GM12801 (cell line): ENCODE results near the gene KLHL24.

Source experiments
- TF ChIP-seq, protein P1 (sequence below): IDR thresholded peaks from one replicate; pipeline ENCODE4 v1.5.1; 2011; ENCODE audit warnings: control low read depth; ENCODE audit not compliant: insufficient read length; ENCODE audit errors: extremely low read depth

Gene KLHL24

DNA sequence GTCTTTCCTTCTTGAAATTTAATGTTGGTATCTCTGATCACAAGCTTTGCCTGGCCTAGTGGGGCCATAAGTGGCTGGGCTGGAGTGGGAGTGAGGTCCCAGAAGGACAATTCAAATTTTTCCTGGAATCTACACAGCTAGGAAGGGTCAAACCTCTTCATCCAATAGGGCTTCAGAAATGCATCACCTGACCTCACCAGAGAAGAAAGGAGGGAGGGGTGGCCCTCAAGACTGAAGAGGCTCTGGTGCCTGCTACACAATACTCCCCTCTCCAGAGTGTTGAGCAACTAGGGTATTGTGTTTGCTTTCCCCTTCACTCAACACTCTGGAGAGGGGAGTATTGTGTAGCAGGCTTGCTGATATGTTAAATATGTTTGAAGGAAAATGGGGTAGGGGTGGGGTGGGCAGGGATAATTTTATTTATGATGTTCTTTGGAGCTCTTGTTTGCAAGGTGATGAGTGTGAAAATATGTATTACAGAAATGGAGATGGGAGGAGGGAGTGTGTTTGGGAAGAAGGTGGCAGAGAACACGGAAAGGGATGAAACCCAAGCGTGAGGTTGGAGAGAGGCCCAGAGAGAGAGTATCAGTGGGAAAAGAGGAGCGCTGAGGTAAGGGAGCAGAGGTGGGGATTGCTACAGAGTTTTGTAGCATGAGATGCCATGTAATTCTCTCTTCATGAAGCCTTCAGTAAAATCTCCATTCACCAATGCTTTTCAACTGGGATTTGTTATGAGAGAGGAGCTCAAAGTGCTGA, 5.7 kb upstream of the KLHL24 start:
- TF ChIP-seq, protein P1, sequence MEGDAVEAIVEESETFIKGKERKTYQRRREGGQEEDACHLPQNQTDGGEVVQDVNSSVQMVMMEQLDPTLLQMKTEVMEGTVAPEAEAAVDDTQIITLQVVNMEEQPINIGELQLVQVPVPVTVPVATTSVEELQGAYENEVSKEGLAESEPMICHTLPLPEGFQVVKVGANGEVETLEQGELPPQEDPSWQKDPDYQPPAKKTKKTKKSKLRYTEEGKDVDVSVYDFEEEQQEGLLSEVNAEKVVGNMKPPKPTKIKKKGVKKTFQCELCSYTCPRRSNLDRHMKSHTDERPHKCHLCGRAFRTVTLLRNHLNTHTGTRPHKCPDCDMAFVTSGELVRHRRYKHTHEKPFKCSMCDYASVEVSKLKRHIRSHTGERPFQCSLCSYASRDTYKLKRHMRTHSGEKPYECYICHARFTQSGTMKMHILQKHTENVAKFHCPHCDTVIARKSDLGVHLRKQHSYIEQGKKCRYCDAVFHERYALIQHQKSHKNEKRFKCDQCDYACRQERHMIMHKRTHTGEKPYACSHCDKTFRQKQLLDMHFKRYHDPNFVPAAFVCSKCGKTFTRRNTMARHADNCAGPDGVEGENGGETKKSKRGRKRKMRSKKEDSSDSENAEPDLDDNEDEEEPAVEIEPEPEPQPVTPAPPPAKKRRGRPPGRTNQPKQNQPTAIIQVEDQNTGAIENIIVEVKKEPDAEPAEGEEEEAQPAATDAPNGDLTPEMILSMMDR, result no peak

DNA sequence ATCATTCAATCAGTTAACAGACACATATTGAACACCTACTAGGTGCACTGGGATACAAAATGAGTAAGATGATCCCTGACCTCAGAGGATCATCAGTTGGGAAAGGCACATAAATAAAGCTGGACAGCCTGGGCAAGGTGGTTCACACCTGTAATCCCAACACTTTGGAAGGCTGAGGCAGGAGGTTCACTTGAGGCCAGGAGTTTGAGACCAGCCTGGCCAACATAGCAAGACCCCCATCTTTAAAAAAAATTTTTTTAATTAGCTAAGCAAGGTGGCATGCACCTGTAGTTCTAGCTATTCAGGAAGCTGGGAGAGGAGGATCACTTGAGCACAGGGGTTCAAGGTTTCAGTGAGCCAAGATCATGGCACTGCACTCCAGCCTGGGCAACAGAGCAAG, 3.7 kb upstream of the KLHL24 start:
- TF ChIP-seq, protein P1, result no peak

DNA sequence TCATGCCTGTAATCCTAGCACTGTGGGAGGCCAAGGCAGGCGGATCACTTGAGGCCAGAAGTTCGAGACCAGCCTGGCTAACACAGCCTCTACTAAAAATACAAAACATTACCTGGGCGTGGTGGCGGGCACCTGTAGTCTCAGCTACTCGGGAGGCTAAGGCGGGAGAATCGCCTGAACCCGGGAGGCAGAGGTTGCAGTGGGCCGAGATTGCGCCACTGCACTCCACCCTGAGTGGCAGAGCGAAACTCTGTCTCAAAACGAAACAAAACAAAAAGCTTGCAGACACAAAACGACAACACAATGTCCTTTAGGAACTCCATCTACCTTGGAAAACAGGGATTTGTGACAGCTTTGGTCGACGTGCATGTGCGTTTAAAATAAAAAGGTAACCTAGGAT, 716 bp upstream of the KLHL24 start:
- TF ChIP-seq, protein P1, result no peak

DNA sequence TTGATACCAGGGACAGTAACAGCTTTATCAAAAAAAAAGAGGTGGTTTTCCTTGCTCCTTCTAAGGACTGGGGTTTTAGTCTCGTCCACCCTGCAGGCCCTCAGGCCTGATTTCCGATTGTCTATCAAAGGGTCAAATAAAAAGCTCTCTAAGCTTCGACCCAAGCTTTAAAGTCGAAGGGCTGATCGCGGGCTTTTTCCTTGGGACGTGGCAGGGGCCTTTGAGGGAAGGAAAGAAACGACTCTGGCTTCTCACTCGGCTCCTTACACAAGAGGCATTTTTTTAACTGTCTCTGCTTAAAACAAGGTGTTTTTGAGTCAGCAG, 354 bp upstream of the KLHL24 start:
- TF ChIP-seq, protein P1, result no peak

DNA sequence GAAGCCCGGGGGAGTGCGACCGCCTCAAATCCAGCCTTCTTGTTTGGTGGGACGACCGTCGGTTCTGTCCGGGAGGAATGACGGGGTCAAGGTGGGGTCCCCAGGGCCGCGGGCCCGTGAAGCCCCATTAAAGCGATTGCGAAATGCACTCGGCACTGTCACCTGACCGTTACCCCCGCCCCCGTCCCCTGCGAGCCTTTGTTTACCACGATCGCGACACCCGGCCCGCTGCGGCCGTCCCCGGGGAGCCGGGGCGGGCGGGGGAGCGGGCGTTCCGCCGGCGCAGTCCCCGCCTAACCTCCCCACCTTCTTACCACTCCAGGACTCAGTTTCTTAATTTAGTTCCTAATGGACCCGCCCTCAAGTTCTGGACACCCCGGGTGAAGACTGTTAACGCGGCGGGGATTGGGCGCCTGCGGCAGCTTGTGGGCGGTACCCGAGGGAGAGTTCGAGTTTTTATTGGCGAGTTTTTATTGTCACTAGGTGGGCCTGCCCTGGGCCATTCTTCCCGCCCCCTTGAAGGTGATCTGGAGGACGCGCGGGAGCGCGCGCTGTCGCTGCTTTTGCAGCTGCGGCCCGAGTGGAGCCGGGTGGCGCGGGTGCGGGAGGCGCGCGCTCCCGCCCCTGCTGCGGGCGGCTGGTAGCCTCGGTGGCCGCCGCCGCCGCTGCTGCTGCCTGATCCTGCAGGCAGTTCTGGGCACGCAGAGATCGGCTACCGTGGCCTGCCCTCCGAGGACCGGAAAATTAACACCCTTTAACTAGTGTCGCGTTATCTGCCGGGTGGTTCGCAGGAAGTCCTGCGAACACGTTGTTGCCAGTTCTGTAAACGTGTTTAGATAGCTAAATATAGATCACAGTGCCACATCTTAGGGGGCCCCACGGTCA, 1.0 kb downstream of the KLHL24 start:
- TF ChIP-seq, protein P1, result no peak

DNA sequence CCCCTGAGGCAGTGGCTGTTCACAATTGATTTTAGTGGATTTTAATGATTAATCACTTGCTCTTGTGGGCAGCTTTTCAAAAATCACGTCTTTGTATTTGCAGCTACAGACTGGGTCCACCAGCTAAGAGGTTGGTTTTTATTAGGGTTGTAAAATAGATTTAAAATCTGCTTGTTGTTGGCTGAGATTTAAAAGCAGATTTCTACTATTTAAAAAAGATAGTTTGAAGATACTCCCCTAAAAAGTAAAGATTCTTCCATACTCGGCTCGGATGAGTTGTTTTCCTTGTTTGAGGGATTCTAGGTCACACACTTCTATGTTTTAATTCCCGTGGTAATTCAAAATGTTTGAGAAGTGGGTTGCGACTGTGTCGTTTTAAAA, 1.7 kb downstream of the KLHL24 start:
- TF ChIP-seq, protein P1, result no peak

DNA sequence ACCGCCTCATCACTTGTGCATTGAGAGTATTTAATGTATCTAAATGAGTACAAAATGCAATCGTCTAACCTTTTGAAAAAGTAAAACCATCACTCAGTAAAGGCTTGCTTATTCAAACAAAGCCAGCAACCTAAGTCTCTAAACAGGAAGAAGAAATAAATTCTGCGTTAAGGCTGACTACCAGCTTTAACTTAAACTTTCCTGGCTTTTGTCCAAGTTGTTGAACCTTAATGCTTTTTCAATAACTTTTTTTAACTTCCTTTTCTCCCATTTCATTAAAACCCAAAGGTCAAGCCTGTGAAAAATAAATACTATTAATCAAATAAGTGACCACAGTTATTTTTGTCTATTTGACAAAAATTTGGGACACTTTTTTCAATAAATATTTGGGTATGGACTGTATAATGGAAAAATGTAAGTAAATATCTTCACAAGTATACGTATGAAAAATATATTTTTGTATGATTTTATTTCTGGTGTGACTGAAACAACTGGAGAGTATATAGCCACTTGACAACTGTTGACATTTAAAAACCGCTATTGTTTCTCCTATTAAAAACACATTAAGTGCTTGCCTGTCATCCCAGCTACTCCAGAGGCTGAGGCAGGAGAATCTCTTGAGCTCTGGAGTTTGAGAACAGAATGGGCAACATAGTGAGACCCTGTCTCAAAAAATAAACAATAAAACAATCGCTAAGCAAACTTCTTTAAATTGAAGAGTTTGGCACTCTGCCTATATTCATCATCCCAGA, 2.9 kb downstream of the KLHL24 start:
- TF ChIP-seq, protein P1, result no peak
